HAP-1 (cell line): Measurements from ENCODE around the gene GARIN5B.
"Not testable (repeated sequence)": the region's sequence is repeated elsewhere in the genome, so short reads cannot be mapped to it uniquely, and the experiment has no call there.

Experiments
- DNase-seq, 2 experiments: peaks; one replicate each; pipeline ENCODE4 v3.0.0-alpha.2; 2016 to 2020; ENCODE audit warnings: low spot score in 2 of 2
- H3K27me3 ChIP-seq: fragments of 250-450 bp; sonication (Bioruptor Pico); 2 replicates; pipeline ENCODE4 v1.5.1; 2020; ENCODE audit warnings: low read depth, mild to moderate bottlenecking, moderate library complexity
- H3K36me3 ChIP-seq: fragments of 250-450 bp; sonication (Bioruptor Pico); replicated peaks from 2 replicates; pipeline ENCODE4 v1.5.1; 2020; ENCODE audit warnings: mild to moderate bottlenecking
- H3K4me1 ChIP-seq: fragments of 250-450 bp; sonication (Bioruptor Pico); 2 replicates; pipeline ENCODE4 v1.5.1; 2020; ENCODE audit warnings: mild to moderate bottlenecking
- H3K4me3 ChIP-seq: fragments of 250-450 bp; sonication (Bioruptor Pico); 2 replicates; pipeline ENCODE4 v1.5.1; 2020; ENCODE audit warnings: mild to moderate bottlenecking, moderate library complexity
- H3K9me3 ChIP-seq: fragments of 250-450 bp; sonication (Bioruptor Pico); 2 replicates; pipeline ENCODE4 v1.5.1; 2020; ENCODE audit warnings: mild to moderate bottlenecking, moderate library complexity
- in situ Hi-C: fragments of 300-500 bp; cut with MboI; formaldehyde crosslinking; loops from 3 replicates; pipeline ENCODE4 v1.14.3; 2020; ENCODE audit warnings: low sequenced_read_pairs, inconsistent platforms, mixed read lengths

GARIN5B gene

DNA sequence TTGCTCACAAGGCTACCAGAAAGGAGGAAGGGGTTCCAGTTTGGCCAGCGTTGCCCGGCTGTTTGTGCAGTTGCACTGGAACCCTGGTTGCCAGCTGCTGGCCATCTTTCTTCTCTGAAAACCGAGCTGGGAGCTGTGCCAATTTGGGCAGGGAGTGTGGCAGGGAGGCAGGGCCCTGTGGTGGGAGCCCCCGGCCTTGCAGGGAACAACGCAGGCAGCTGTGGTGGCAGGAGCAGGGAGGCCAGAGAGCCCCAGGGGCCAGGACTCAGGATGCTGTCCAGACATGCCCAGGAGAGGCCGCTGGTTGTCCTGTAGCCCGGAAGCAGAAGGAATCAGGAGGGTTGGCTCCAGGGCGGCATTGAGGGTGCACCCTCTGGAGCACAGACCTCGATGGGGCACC lies 18.6 kb downstream of the GARIN5B start:
- H3K36me3 ChIP-seq = peaks cover 54% of the 10 kb centered on the region
- H3K4me1 ChIP-seq = peaks cover 21% of the 10 kb centered on the region

DNA sequence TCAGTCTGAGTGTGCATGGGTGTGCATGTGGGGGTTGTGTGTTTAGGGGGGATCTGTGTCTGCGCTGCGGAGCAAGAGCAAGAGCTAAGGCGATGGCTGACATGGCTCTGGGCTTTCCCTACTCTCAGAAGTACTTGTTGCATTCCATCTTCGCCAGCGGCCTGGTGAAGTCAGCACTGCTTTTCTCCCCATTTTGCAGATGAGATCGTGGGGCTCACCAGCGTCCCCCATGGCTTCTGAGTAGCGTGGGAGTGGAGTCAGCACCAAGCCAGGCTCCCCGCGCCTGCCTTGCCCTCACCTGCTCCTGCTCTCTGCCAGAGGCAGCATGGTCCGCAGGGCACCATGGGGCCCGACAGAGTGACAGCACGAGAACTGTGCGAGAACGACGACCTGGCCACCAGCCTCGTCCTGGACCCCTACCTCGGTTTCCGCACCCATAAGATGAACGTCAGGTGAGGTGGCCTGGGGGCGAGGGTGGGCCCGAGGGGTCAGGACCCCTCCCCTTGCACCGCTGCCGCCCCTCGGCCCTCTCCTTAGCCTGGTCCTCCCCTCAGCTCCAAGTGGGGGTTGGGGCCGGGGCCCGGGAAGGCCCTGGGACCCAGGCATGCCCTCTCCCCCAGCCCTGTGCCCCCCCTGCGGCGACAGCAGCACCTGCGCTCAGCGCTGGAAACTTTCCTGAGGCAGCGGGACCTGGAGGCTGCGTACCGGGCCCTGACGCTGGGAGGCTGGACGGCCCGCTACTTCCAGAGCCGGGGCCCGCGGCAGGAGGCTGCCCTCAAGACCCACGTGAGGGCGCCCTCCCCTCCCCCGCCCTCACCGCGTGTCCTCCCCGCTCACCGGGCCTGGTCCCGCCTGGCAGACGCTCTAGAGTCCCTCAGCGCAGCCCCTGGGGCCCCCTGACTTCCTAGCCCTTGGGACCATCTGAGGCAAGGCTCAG lies 21.2 kb downstream of the GARIN5B start:
- H3K36me3 ChIP-seq = peaks cover 43% of the 10 kb centered on the region
- H3K4me1 ChIP-seq = peaks cover 12% of the 10 kb centered on the region
- in situ Hi-C loops = no loop called here
- H3K27me3 ChIP-seq = no peaks in the 10 kb centered on the region
- H3K4me3 ChIP-seq = peak overlapping the region; percentile 77
- DNase-seq = no peak
- H3K9me3 ChIP-seq = no peaks in the 10 kb centered on the region

More for the DNA sequence above, 18.6 kb downstream of the GARIN5B start:
- no peaks in the 10 kb centered on the region for H3K9me3 ChIP-seq
- H3K4me3 ChIP-seq = no peak overlapping the region
- in situ Hi-C loops = no loop called here
- no peak for DNase-seq
- no peaks in the 10 kb centered on the region for H3K27me3 ChIP-seq

DNA sequence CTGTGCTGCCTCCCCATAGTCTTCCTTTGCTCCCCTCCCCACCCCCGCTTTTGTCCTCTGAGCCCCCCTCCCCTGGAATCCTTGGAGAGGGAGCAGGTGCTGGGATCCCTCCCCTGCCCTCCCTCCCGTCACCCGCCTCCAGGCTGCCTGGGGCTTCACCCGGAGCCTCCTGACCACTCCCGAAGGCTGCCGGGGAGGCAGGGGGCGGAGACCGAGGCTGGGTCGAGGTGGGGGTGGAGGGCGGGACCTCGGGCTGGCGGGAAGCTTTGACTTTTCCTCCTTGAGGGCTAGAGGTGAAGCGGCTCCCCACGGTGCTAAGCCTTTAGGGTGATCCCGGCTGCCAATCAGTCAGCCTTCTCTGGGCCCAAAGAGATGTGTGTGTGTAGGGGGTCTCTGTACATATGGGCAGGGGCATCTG lies 21.9 kb downstream of the GARIN5B start:
- peak overlapping the region; percentile 77 for H3K4me3 ChIP-seq
- H3K27me3 ChIP-seq = no peaks in the 10 kb centered on the region
- in situ Hi-C loops = no loop called here
- H3K9me3 ChIP-seq = no peaks in the 10 kb centered on the region
- peaks cover 39% of the 10 kb centered on the region for H3K36me3 ChIP-seq
- peak; percentile 82 to 94 for DNase-seq
- peaks cover 12% of the 10 kb centered on the region for H3K4me1 ChIP-seq

DNA sequence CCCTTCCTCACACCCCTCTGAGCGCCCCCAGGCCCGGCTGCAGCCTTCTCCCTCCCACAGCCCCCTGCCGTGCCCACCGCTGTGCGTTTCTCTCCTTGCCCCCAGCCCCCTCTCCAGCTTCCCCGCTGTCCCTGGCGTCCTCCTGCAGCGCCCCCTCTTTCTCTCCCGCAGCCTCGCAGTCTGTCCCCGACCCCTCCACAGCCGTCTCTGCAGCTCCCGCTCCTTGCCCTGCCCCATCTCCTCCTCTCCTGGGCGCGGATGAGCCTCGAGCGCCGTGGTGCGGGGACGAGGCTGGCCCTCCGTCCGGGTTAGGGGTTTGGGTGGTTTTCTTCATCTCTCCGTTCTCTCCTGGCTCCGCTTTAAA lies 22.3 kb downstream of the GARIN5B start:
- Histone ChIP-seq H3K27me3 (no peaks in the 10 kb centered on the region), H3K4me1 (peaks cover 12% of the 10 kb centered on the region), H3K4me3 (peak overlapping the region; percentile 77), H3K9me3 (no peaks in the 10 kb centered on the region), H3K36me3 (peaks cover 34% of the 10 kb centered on the region)
- in situ Hi-C loops = no loop called here
- DNase-seq = peak in 1 of 2 experiments; percentile 70

DNA sequence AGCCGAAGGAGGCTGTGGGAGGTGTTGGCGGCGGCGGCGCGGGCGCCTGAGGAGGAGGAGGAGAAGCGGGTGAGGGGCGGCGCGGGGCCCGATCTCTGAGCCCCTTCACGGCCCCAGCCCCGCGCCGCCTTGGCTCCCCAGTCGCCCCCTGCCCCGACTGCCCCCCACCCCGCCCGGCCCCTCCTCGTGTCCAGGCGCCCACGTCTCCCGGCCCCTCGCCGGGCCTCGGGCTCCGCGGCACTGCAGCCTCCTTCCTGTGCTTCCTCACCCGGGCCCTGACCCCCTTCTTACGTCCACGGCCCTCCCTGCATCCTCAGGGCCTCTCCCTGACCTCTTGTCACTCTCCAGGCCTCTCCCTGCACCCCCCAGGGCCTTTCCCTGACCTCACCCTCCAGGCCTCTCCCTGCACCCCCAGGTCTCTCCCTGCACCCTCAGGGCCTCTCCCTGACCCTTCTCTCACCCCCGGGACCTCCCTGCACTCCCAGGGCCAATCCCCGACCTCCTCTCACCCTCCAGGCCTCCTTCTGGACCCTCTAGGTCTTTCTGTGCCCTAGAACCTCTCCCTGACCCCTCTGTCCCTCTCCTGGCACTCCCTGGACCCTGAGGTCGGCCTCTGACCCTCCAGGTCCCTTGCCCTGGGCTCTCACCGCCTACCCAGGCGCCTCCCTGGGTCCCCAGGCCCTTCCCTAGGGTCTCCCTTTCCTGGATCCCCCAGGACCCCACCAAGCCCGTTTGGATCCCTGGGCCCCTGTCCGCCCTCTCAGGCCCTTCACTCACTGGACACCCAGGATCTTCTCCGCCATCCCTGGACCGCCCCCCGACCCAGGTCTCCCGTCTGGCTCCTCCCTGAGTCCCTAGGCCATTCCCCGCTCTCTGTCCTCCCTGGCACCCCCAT lies 22.9 kb downstream of the GARIN5B start:
- Histone ChIP-seq H3K9me3 (no peaks in the 10 kb centered on the region), H3K27me3 (no peaks in the 10 kb centered on the region), H3K36me3 (peaks cover 31% of the 10 kb centered on the region), H3K4me1 (peaks cover 12% of the 10 kb centered on the region), H3K4me3 (peak overlapping the region; percentile 77)
- in situ Hi-C loops = no loop called here
- no peak for DNase-seq

DNA sequence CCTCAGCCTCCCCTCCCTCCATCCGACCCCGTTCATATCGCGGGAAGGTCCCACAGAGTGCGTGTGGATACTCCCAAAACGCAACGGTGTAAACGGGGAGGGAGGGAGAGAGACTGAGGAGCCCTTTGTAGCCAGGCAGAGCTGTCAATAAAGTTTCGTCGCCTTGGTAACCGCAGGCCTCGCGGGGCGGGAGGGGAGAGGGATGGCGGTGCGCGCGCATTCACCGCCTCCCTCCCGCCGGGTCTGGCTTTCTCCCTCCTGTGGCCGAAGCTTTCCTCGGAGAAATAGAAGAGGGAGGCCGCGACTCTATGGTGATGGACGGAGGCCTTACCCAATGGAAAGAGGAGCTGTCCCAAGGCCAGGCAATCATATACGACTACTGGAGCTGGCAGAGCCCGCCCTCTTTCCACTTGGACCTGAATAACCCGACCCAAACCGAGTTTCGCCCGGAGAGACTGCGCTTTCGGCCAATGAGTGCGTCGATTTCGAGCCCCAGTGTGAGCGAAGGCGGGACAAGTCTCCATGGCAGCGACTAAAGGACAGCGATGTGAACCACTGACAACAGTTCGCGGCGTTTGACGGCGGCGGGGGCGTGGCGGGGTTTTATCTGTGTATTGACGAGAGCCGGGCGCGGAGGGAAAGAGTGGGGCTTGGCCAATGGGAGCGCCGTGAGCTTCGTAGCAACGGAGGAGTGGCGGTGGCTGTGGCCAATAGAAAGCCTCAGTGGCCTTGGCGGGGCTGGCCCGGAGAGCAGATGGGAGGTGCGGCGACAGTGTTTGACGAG lies 23.8 kb downstream of the GARIN5B start, which contains the start of gene KMT5C:
TSS of gene KMT5C (plus strand) at position 772 of the 784 bp plus-strand sequence. CDS start 2,061 bp downstream, outside the sequence.
- Histone ChIP-seq H3K27me3 (no peaks in the 10 kb centered on the region), H3K36me3 (peaks cover 25% of the 10 kb centered on the region), H3K9me3 (no peaks in the 10 kb centered on the region), H3K4me3 (peak within 1 kb of the TSS; percentile 77), H3K4me1 (peaks cover 12% of the 10 kb centered on the region)
- DNase-seq = peak; percentile 99 to 100
- in situ Hi-C loops = no loop called here

DNA sequence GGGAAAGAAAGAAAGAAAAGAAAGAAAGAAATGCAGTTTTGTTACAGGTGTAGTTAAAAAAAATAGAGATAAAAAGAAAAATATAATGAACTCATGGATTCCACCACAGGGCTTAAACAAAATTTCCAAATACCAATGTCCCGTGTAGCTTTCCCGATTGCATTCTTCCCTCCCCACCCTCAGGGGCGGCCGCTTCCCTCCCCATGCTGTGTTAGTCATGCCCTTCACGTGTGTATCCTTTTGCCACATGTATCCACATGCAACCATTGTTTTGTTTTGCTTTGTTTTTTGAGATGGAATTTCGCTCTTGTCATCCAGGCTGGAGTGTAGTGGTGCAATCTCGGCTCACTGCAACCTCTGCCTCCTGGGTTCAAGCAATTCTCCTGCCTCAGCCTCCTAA lies 27.0 kb downstream of the GARIN5B start:
- no peaks in the 10 kb centered on the region for H3K36me3 ChIP-seq
- H3K9me3 ChIP-seq = no peaks in the 10 kb centered on the region
- peaks cover 6% of the 10 kb centered on the region for H3K4me1 ChIP-seq
- no peak for DNase-seq
- H3K27me3 ChIP-seq = no peaks in the 10 kb centered on the region
- H3K4me3 ChIP-seq = no peak overlapping the region
- in situ Hi-C loops = no loop called here

DNA sequence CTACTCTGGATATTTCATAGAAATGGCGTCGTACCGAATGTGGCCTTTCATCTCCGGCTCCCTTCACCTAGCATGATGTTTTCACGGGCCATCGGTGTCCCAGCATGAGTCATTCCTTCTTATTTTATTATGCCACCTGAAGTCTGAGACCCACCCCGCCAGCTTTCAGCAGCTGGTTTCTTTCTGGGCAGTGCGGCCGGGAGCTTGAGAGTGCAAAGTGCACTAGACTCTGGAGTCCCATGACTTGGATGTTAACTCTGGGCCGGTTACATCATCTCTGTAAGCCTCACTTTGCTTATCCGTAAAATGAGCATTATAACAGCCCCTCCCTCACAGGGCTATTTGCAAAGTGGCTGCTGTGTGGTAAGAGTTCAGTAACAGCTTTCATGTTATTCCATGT lies 29.2 kb downstream of the GARIN5B start:
- in situ Hi-C loops = no loop called here
- H3K27me3 ChIP-seq = no peaks in the 10 kb centered on the region
- no peak overlapping the region for H3K4me3 ChIP-seq
- H3K36me3 ChIP-seq = no peaks in the 10 kb centered on the region
- H3K9me3 ChIP-seq = no peaks in the 10 kb centered on the region
- DNase-seq = no peak
- peaks cover 6% of the 10 kb centered on the region for H3K4me1 ChIP-seq

DNA sequence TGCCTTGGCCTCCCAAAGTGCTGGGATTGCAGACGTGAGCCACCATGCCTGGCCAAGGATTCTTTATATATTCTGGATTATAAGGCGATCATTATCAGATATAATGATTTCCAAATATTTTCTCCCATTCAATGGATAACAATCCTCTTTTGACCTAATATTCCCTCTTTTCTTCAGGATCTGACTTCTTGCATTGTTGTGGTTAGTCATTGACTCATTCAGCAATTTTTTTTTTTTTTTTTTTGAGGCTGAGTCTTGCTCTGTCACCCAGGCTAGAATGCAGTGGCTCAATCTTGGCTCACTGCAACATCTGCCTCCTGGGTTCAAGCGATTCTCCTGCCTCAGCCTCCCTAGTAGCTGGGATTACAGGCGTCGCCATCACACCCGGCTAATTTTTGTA lies 33.3 kb downstream of the GARIN5B start:
- H3K4me3 ChIP-seq, DNase-seq, H3K27me3 ChIP-seq, H3K36me3 ChIP-seq, in situ Hi-C loops, H3K9me3 ChIP-seq, H3K4me1 ChIP-seq: not testable (repeated sequence)

DNA sequence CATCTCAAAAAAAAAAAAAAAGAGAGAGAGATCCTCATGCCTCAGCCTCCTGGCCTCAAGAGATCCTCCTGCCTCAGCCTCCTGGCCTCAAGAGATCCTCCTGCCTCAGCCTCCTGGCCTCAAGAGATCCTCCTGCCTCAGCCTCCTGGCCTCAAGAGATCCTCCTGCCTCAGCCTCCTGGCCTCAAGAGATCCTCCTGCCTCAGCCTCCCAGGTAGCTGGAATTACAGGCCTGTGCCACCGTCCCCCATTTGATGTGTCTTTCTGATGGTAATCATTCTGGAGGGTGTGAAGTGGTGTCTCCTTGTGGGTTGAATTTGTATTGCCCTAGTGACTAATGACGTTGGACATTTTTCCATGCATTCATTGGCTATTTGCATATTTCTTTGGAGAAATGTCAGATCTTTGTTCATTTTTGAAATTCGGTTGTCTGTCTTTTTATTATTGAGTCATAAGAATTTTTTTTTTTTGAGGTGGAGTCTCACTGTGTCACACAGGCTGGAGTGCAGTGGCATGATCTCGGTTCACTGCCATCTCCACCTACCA lies 34.2 kb downstream of the GARIN5B start:
- H3K36me3 ChIP-seq, DNase-seq, H3K4me3 ChIP-seq, H3K4me1 ChIP-seq, H3K9me3 ChIP-seq, in situ Hi-C loops, H3K27me3 ChIP-seq: not testable (repeated sequence)

DNA sequence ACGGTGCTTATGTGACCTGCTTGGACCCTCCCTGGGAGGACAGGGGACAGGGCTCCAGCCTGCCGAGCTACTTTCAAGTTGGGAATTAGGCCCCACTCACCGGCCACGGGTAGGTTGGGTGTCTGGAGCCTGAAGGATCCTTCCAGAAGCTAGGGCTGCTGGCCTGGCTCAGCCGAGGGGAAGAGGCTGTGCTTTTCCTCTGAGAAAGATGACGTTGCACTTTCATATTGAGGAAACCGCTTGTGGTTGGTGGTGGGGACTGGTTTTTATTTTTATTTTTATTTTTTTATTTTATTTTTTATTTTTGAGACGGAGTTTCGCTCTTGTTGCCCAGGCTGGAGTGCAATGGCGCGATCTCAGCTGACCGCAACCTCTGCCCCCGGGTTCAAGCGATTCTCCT lies 37.9 kb downstream of the GARIN5B start, which contains the start of gene TMEM150B:
TSS of gene TMEM150B (minus strand) at position 170 of the 400 bp plus-strand sequence. CDS start 4,305 bp downstream, outside the sequence.
- DNase-seq = no peak
- in situ Hi-C loops = no loop called here
- no peaks in the 10 kb centered on the region for H3K27me3 ChIP-seq
- H3K4me3 ChIP-seq = no peak within 1 kb of the TSS
- H3K36me3 ChIP-seq = no peaks in the 10 kb centered on the region
- H3K4me1 ChIP-seq = no peaks in the 10 kb centered on the region
- H3K9me3 ChIP-seq = no peaks in the 10 kb centered on the region

DNA sequence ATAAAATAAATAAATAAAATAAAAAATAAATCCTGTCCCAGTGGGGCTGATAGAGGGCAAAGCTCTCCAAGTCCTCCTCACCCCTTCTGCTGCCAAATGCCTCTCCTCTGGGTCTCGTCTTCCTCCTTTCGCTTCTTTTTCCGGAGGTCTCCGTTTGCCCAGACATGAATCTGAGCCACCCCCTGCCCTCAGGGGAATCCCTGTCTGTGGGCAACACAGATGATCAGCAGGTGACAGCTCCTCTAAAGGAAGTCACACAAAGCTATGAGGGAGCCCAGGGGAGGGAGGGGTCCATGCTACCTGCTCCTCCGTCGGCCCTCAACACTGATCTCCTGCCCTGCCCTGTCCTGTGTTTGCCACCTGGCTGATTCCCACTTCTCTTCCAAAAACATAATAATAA lies 38.4 kb downstream of the GARIN5B start:
- in situ Hi-C loops = no loop called here

More for the DNA sequence above, 38.4 kb downstream of the GARIN5B start:
- DNase-seq = no peak
- H3K27me3 ChIP-seq = no peaks in the 10 kb centered on the region
- H3K9me3 ChIP-seq = no peaks in the 10 kb centered on the region
- H3K4me3 ChIP-seq = no peak overlapping the region
- no peaks in the 10 kb centered on the region for H3K36me3 ChIP-seq
- no peaks in the 10 kb centered on the region for H3K4me1 ChIP-seq
